GM18870 (cell line): Measurements from ENCODE around the gene PARP11.

Experiments
- ATAC-seq: cut with Tn5 transposase; IDR thresholded peaks from one replicate; pipeline ENCODE4 v1.9.1; 2021; ENCODE audit warnings: moderate library complexity; ENCODE audit not compliant: unreplicated experiment

Gene PARP11

GRCh38 chr12:3827301-3828000 is 45.7 kb downstream of the PARP11 start:
- no peak for ATAC-seq

GRCh38 chr12:3821441-3821840 is 51.8 kb downstream of the PARP11 start:
- no peak for ATAC-seq

GRCh38 chr12:3820122-3820521 is 53.1 kb downstream of the PARP11 start:
- no peak for ATAC-seq

- no peak for ATAC-seq
These were observed 56.9 kb downstream of the PARP11 start for GRCh38 chr12:3816266-3816665.

- no peak for ATAC-seq
These were observed 58.0 kb downstream of the PARP11 start for GRCh38 chr12:3815094-3815766.

- ATAC-seq: no peak
These were observed 62.7 kb downstream of the PARP11 start for GRCh38 chr12:3810540-3810939.

- ATAC-seq: no peak
These were observed 63.2 kb downstream of the PARP11 start for GRCh38 chr12:3810016-3810370.

GRCh38 chr12:3809357-3810015 is 63.7 kb downstream of the PARP11 start:
- no peak for ATAC-seq

- no peak for ATAC-seq
These were observed 68.1 kb downstream of the PARP11 start for GRCh38 chr12:3805077-3805476.

GRCh38 chr12:3803865-3804472 is 69.2 kb downstream of the PARP11 start:
- no peak for ATAC-seq

GRCh38 chr12:3802721-3803120 is 70.5 kb downstream of the PARP11 start:
- no peak for ATAC-seq

- no peak for ATAC-seq
These were observed 75.6 kb downstream of the PARP11 start for GRCh38 chr12:3797531-3798048.

GRCh38 chr12:3795492-3796133 is 77.6 kb downstream of the PARP11 start:
- ATAC-seq: no peak

GRCh38 chr12:3795066-3795465 is 78.1 kb downstream of the PARP11 start:
- ATAC-seq: no peak

GRCh38 chr12:3792623-3793288 is 80.4 kb downstream of the PARP11 start:
- no peak for ATAC-seq

- no peak for ATAC-seq
These were observed 81.8 kb downstream of the PARP11 start for GRCh38 chr12:3791256-3791874.

GRCh38 chr12:3790642-3791041 is 82.6 kb downstream of the PARP11 start:
- ATAC-seq: no peak

GRCh38 chr12:3789838-3790237 is 83.4 kb downstream of the PARP11 start:
- ATAC-seq: no peak

GRCh38 chr12:3777206-3777809 is 95.9 kb downstream of the PARP11 start:
- no peak for ATAC-seq
